ENCODE results near the gene PJA2. TPM values are rescaled to one million over a fixed set of nuclear protein-coding genes. Genes with fewer than 3 reads are reported as not detected.
A peak's percentile ranks its signal among the peaks of the same experiment; 100 is the strongest.

PJA2 gene
- total RNA-seq, 1 donor from 2014 or later = 125 TPM

DNA sequence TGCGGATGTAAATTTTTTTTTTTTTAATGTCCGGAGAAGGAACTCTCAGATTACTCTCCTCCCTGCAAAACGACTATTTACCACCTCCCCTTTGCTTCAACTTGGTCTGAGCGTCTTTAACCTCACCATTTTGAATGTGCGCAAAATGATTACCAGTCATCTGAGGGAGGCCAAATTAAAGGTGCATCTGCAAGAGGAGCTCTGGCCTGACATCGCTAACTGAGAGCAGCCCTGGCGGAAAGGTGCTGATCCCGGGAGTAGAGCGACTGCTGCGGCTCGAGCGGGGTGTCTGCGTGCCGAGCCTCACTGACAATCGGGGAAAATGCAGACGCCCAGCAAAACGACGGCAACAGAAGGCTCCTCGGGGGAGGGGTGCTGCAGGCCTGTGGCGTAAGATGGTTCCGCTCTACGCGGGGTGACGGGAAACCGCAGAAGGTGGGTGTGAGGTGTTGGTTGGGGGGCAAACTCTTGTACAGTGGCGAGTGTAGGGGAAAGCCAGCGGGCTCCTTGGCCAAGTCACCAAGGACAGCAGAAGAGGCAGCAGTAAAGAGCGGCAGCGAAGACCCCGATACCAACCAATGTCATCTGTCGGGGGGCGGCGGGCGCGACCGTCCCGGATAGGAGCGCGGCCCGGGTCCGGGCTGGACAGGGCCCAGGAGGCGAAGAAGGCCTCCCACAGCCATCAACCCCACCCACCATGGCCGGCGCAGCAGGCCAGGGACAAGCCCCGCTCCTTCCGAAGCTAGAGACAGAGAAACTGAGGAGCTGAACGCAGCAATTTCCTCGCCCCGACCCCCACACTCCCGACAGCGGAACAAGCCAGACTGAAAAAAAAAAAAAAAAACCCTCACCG lies 557 bp downstream of the PJA2 start:
- DNase-seq = peak; percentile 62

DNA sequence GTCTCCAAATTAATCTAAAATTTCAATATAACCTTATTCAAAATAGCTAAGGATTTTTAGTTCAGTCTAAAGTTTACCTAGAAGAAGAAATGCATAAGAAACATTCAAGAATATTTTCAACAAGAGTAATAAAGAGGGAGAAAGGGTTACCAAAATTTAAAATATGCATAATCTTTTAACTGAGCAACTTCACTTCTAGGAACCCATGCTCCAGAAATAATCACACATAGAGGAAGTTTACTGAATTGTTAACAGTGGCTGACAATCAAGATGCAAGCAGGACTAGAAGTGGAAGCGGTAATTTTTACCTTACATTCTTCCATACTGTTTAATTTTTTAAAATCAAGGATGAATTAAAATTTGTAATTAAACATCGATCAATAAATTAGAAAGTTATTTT lies 1.9 kb downstream of the PJA2 start:
- no peak for DNase-seq

DNA sequence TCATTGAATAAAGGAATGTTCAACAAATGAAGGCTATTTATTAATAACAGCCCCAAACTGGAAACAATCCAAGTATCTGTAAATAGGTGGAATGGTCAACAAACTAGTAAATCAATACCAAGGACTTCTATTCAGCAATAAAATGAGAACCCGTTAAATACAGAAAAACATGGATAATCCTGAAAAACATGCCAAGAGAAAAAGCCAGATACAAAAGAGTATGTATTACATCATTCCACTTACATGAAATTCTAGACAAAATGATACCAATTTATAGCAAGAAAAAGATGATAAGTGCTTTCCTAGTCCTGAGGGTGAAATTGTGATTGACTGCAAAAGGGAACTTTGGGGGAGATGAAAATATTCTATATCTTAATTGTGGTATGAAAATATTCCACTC lies 3.1 kb downstream of the PJA2 start:
- DNase-seq = no peak

DNA sequence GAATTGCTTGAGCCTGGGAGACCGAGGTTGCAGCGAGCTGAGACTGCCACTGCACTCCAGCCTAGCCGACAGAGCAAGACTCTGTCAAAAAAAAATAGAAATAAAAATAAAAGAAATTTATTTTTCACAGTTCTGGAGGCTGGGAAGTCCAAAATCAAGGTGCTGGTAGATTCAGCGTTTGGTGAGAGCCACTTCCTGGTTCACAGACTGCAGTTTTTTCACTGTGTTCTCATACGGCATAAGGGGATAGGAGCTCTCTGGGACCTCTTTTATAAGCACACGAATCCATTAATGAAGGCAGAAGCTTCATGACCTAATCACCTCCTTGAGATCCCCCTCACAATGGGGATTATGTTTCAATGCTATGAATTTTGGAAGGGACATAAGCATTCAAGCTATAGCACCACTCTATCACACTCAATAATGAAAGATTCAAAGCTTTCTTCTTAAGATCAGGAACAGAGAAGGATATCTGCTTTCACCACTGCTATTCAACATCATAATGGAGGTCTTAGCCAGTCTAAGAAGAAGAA lies 5.3 kb downstream of the PJA2 start:
- no peak for DNase-seq

DNA sequence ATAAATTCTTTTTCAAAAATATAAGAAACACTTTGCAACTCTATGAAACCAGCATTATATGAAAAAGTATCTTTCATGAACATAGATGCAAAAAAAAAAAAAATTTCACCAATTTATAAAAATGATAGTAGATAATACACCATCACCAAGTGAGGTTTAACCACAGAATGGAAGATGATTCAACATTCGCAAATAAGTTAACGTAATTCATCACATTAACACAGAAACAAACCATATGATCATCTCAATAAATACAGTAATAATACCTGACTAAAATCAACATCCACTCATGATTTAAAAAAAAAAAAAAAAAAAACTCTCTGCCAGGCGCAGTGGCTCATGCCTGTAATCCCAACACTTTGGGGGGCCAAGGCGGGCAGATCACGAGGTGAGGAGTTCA lies 6.3 kb downstream of the PJA2 start:
- DNase-seq = no peak

DNA sequence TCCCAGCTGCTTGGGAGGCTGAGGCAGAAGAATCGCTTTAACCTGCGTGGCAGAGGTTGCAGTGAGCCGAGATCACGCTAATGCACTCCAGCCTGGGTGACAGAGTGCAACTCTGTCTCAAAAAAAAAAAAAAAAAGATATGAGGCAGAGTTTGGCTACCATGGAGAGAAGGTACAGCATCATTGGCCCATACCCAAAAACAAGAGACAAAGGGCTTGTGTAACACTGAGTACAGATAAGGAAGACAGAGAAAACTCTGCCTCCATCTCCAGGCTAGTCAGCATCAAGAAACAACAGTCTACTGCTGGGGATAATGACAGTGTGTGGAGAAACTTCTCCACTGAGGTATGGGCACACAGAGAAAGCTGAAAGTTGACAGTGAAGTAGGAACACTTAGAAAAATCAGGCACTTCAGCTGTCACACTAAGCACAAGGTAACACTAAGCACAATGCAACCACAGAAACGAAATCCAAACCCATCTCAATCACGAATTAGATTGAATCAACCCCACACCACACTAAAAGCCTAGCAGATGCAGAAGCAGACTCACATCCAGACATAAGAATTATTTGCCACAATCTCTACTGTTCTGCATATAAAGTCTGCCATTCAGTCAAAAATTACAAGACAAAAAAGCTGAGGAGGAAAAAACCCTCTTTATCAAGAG lies 10.5 kb downstream of the PJA2 start:
- DNase-seq = no peak

DNA sequence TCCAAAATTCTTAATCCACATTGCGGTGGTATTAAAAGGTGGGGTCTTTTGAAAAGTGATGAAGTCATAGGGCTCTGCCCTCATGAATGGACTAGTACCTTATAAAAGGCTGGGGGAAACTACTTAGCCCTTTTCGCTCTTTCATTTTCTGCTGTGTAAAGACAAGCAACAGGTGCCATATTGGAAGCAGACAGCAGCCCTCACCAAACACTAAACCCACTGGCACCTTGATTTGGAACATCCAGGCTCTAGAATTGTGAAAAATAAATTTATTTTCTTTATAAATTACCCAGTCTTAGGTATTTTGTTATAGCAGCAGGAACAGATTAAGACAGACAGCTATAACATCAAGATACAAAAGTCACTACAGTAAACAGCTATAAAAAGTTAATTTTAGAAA lies 12.8 kb downstream of the PJA2 start:
- DNase-seq = no peak

DNA sequence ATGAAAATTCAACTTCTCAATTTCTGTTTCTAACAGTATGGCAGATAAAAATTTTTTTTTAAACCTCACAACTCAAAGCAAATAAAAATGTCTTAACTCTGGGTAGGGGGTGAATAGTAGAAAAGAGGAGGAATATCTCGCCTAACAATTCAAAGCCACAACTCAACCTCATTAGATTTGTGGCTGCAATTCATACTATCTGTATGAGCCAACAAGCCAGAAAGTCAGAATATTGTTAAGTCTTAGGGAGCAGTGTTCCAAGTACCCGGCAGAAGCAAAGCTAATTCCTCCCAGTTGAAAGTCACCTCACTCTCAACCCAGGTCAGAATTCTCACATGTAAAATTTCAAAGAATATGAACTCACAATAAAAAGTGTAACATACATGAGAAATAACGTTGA lies 15.0 kb downstream of the PJA2 start:
- no peak for DNase-seq

DNA sequence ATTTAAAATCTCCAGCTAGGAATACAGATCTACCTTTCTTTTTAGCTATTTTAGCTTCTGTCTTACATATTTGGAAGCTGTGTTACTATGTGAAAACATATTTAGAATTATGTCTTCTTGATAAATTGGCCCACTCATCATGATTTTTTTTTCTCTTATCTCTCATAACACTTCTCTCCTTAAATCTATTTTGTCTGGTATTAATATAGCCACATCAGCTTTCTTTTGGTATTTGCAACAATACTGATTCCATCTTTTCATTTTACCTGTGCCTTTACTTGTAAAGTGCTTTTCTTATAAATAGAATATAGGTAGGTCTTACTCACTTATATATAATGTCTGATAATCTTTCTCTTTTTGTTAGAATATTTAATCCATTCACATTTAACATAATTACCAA lies 19.6 kb downstream of the PJA2 start:
- no peak for DNase-seq

DNA sequence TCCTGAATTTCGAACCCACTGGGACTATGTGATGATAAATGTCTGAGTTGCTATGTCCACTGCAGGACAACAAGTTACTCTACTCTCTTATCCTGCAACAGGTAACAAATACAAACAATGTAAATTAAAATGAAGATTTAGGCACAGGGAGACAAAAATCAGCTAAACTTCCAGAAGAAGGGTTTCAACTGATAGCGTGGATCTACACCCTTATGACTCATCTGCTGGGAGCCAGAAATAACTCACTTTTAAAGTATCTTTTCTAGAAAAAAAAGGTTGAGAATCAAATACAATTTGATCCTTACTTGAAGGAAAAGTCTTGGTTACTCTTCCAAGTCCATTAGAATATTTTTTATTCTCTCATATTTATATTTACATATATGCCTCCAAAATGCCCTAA lies 21.4 kb downstream of the PJA2 start:
- no peak for DNase-seq

DNA sequence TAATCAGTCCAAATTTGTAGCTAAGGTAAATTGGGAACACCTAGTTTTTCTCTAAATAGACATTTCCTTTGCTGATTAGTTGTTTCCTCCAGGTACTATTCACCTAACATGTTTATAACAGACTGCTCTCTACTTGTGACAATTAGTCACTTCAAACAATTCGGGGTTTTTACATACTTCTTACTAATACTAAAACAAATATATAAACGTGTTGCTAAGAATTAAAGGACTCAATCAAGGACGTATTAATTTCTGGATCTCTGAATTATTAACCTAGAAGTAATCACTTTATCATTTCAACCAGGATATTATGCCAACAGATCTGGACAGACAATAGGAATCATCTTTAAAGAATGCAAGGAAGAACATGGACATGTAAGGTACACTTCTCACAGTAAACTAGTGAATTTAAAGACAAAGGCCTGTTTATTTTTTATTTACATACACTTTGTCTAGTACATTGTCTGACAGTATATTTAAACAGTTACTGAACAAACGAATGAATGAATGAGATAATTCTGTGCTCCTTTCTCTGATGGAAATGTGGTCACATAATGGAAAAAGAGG lies 22.3 kb downstream of the PJA2 start:
- no peak for DNase-seq

DNA sequence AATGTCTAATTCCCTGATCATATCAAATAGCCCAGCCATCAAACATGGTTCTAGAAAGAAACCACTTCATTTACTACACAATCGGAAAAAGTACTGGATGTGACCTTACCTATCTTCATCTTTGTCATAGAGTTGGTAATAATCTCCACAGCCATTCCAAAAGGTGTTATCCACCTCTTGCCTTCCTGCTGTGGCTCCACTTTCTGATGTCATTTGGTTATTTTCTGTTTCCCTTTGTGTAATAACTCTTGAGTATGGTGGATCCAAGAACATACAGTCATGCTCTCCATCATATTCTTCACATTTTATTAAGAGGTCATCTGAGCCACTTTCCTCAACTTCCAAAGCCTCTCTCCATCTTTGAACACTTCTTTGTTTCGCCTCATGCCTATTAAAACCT lies 31.7 kb downstream of the PJA2 start:
- DNase-seq = no peak

DNA sequence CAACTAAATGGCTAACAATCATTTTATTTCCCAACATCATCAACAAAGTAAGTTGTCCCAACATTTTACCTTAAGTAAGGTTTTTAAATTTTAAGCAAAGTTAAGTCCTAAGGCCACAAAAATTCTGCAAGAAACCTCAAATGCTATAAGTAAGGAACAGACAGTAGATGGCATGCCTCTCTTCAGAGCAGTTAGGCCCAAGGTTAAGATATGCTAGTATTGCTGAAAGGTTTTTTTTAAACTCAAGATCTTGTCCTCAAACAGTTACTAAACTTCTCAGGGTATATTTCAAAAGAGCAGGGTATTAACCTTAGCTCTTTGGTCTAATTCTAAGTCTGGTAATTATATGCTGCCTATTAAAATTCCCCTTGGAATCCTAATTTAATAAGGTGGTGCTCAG lies 35.1 kb downstream of the PJA2 start:
- no peak for DNase-seq

DNA sequence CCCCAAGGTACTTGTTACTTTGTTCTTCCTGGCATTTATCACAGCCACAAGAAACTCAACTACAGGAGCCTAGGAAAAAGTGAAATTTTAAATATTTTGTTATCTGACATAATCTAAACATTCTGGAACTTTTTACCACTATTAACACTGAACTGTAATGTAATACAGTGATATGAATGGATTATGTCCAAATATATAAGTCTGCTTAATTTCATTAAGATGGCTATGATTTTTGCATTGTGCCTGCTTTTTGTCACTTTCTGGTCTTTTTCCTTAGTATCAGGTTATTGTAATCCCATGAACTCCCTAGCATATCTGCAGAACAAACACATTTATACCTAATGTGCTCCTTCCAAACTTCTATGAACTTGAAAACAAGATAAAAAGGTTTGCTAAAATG lies 35.8 kb downstream of the PJA2 start:
- DNase-seq = no peak

DNA sequence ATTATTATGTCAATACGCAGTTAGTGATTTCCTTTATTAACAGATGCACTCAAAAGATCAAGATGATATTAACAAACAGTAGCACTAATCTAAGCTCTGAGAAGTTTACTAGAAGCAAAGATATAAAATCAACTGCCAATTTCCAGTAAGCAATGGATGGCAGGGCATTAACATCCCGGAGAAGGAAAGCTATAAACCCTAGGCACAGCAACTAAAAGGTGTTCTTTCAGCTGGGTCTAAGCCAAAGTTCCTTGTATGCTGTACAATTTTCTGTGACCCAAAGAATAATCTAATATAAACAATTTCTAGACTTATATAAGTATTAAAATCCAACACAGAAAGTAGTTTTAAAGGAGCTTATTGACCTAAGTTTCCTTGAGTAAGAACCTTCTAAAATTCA lies 39.4 kb downstream of the PJA2 start:
- no peak for DNase-seq

DNA sequence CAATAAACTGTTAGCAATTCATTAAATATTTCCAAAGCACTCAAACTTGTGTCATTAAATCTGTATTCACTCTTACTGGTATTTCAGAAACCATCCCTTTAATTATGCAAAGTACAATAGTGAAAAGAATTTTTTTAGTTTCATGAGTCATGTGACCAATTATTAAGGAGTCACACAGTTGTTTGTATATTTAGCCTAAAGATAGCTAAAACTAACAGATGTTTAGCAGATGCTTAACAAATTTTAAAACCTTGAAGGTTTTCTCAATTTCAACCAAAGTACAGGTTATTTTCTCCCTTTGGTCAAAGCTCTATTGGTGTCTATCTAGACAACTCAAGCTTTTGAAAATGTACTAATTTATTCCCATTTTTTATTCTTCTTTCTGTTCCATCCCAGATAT lies 44.1 kb downstream of the PJA2 start:
- DNase-seq = no peak

DNA sequence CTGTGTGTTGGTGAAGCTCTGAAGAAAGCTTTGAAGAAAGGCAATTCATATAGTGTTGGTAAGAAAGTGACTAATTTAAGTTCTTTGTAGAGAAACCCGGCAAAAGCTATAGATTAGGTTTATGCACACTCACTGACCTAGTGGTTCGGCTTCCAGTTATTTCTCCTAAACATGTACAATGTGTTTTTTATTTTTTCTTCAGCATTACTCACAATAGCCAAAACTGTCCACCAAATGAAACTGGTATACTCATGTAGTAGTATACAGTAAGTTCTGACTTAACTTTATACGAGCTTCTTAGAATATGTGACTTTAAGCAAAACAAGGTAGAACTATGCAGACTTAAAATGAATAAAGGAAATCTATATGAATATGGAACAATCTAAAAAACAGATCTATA lies 44.8 kb downstream of the PJA2 start:
- DNase-seq = no peak

DNA sequence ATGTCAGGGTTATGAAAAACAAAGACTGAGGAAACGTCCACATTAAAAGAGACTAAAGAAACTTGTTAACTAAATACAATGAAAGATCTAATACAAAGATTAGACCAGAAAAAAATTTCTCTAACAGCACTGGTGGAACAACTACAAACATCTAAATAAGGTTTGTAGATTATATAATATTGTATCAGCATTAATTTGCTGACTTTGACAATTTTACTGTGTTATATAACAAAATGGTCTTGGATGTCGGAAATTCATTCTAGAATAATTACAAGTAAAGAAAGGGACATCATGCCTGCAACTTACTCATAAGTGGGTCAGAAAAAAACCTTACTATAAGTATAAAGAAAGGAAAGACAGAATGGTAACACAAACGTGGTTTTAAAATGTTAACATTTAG lies 50.1 kb downstream of the PJA2 start:
- DNase-seq = no peak

DNA sequence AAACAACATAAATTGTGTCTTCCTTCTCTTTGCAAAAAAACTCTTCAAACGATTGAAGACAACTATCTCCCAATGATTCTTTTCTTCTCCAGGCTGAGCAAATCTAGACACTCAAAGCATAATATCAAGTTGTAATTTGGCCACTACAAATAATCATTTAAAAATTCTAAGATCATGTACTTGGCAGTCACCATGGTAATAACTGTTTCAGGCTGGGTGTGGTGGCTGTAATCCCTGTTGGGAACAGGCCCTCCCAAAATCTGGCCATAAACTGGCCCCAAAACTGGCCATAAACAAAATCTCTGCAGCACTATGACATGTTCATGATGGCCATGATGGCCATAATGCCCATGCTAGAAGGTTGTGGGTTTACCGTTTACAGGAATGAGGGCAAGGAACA lies 52.0 kb downstream of the PJA2 start:
- DNase-seq = no peak

DNA sequence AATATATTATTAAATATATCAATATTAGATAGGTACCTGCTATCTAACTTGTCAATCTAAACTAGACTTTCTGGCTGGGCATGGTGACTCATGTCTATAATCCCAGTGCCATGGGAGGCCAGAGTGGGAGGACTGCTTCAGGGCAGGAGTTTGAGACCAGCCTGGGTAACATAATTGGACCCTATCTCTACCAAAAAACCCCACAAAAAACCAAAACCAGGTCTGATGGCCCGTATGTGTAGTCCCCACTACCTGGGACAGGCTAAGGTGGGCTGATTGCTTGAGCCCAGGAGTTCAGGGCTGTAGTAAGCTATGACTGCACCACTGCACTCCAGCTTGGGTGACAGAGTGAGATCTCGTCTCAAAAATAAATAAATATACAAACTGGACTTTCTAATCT lies 55.0 kb downstream of the PJA2 start:
- no peak for DNase-seq

DNA sequence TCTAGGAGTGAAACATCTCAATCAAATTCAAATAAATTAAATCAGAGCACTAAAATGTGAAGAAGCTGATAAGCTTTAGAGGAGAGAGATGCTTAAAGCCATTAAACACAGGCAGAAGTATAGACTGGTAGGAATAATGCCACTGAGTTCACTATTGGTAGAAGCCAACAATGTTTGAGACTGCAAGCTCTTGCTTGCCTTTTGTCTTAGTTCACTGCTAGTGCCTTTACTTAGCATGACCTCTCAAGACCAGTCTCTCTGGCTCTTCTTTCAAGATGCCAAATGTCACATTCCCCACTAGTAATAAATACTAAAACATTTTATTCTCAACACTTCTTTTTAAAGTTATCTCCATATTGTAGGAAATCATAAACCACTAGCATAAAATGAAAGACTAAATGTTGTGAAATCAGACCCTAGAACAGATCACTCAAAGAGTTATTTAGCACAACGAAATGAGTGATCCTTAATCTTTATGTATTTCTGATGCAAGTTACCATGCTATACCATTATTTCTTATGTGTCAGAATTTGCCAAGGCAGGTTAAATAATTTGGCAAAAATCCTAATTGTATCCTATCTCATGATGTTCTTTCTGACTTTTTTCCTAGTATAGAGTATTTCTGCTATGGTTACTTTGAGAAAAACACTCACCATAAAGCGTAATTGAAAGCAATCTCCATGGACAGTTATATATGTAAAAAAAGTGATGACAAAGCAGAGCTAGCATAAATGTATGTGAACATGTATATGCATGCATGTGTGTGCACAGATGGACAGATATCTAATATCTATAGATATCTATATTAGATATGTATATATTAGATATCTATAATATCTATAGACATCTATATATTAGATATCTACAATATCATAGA lies 57.5 kb downstream of the PJA2 start:
- DNase-seq = no peak

DNA sequence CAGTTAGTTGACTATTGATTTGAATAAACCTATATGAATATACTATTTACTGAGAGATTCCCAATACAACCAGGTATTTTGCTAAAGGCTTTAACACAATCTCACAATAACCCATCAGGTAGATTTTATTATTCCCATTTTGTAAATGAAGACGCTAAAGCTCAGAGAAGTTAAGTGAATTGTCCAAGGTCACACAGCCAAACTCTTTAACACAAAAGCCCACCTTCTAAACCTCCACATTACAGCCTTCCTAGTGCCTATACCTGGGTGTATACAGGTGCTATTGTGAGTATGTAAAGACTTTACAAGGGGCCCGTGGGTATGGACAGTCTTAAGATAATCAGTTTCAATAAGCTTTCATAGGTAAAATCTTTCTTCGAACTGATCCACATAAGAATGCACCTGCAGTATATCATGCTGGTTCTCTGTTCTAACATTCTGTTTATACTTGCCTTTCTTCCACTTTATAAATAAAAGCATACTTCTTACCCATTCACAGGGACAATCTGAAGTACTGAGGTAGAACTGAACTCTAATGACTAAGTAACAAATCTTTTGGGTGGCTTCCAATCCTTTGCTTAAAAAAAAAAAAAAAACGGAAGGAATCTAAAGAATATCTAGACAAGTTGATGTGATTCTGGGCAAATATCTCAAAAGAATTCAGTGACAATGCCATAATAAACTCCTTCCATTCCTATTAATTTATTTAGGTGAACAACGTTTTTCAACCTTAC lies 59.1 kb downstream of the PJA2 start:
- DNase-seq = no peak
